NCI-H2196 treated with DMSO at 0.1 percent for 48 hours (cell line): ENCODE measurements around the gene ITGAL.
"Not testable (repeated sequence)": the region's sequence is repeated elsewhere in the genome, so short reads cannot be mapped to it uniquely, and the experiment has no call there.

ENCODE experiments used
- DNase-seq: peaks from one replicate; lab custom pipeline; 2025; ENCODE audit not compliant: unreplicated experiment; lab: John Stamatoyannopoulos, UW

ITGAL gene

DNA sequence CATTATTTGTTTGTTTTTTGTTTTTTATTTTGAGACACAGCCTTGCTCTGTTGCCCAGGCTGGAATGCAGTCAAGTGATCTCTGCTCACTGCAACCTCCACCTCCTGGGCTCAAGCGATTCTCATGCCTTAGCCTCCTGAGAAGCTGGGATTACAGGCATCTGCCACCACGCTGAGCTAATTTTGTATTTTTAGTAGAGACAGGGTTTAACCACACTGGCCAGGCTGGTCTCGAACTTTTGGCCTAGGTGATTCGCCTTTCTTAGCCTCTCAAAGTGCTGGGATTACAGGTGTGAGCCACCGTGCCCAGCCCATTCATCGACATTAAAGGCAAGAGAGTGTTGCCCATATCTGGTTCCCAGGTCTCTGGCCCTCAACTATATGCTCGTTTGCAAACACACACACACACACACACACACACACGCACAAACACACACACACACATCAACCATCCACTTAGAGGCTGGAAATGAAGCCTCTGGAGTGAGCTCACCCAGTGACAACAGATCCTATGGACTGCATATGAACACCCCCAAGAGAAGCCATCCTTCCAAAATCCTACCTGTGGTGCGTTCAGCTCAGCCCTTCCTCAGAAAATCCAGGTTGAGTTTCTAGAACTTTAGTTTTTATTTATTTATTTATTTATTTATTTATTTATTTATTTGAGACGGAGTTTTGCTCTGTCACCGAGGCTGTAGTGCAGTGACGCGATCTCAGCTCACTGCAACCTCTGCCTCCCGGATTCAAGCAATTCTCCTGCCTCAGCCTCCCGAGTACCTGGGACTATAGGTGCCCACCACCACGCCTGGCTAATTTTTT lies 14.6 kb upstream of the ITGAL start:
- no peak for DNase-seq

- no peak for DNase-seq
Measured at GRCh38 chr16:30458561-30459394, 13.8 kb upstream of the ITGAL start.

GRCh38 chr16:30459456-30459855 lies 13.1 kb upstream of the ITGAL start:
- no peak for DNase-seq

- not testable (repeated sequence) for DNase-seq
Measured at GRCh38 chr16:30461426-30461825, 11.1 kb upstream of the ITGAL start.

GRCh38 chr16:30464078-30464477 lies 8.5 kb upstream of the ITGAL start:
- no peak for DNase-seq

GRCh38 chr16:30470170-30470512 lies 2.4 kb upstream of the ITGAL start:
- no peak for DNase-seq

- no peak for DNase-seq
Measured at GRCh38 chr16:30470632-30470995, 1.9 kb upstream of the ITGAL start.

DNA sequence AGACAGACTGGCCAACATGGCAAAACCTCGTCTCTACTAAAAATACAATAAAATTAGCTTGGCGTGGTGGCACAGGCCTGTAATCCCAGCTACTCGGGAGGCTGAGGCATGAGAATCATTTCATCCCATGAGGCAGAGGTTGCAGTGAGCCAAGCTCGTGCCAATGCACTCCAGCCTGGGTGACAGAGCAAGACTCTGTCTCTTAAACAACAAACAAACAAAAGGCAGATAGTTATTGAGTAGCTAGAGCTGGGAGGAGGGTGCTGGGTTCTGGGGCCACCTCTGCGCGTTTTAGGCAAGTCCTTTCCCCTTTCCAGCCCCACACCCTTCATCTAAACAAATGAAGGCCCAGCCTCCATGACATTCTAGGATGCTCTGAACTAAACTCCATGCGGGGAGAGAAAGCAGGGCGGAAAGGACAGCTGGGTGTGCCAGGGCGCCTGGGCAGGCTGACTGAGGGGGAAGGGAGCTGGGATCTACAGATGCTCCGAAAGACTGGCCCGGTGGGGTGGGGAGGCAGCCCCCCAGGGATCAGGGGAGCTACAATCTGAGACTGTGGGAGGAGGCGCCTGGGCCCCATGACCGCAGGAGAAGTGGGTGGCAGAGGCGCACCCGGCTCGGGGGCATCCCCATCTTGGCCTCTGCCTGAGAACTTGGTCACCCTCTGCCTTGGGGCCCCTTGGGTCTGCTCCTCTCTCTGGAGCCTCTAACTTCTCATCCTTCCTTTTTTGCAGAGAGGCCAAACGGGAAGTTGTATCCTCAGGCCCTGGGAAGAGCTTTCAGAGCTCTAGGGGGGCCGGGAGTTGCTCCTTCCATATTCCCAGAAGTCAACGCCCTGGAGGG lies 910 bp downstream of the ITGAL start:
- no peak for DNase-seq

DNA sequence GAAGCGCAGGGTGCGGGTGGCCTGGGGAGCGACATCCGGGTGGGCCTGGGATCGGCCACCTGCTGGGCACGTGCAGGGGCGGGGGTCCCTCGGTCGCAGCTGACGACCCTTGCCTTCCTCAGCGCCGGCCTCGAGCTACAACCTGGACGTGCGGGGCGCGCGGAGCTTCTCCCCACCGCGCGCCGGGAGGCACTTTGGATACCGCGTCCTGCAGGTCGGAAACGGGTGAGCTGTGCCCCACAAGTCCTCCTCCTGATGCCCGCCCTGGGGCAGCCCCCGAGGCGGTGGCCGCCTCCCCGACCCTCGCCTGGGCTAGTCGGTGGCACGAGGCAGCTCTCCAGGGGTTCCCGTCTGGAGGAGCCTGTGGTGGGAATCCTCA lies 1.5 kb downstream of the ITGAL start:
- no peak for DNase-seq

GRCh38 chr16:30474684-30475083 lies 2.1 kb downstream of the ITGAL start:
- DNase-seq, result no peak

GRCh38 chr16:30476991-30477390 lies 4.4 kb downstream of the ITGAL start:
- DNase-seq, result no peak

DNA sequence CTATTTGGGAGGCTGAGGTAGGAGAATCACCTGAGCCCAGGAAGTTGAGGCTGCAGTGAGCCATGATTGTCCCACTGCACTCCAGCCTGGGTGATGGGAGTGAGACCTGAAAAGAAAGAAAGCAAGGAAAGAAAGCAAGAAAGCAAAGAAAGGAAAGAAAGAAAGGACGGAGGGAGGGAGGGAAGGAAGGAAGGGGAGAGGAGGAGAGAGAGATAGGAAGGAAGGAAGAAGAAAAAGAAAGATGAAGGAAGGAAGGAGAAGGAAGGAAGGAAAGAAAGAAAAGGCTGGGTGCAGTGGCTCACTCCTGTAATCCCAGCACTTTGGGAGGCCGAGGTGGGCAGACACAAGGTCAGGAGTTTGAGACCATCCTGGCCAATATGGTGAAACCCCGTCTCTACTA lies 5.2 kb downstream of the ITGAL start:
- not testable (repeated sequence) for DNase-seq

DNA sequence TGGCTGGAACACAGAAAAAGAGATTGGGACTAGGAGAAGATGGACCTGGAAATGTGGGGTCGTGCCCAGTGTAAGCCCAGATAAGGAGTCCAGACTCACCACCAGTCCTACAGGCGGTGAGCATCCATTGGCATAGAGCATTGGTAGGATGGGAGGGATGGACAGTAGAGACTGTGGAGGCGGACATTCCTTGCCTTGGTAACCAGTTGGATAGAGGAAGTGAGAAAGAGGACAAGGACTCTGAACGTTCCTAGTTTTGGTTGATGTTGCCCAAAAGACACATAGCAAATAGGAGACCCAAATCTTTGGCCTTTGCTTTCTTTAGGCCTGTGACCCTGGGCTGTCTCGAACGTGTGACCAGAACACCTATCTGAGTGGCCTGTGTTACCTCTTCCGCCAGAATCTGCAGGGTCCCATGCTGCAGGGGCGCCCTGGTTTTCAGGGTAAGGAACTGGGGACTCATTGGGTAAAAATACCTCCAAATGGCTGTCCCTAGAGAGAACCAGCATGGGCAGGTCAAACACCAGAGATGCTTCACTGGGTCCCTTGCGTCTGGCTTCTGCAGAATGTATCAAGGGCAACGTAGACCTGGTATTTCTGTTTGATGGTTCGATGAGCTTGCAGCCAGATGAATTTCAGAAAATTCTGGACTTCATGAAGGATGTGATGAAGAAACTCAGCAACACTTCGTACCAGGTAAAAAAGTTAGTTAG lies 6.4 kb downstream of the ITGAL start:
- DNase-seq, result no peak

DNA sequence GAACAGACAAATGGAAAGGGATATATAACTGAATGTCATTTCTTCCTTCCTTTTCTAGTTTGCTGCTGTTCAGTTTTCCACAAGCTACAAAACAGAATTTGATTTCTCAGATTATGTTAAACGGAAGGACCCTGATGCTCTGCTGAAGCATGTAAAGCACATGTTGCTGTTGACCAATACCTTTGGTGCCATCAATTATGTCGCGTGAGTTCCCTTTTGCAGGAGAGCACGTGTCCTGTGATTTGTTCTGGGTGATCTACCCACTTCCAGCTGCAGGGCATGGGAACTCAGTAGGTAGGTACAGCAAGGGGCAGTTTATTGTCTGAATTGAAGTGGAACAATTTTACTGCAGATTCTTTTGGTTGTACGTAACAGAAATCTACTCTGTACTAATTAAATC lies 8.8 kb downstream of the ITGAL start:
- DNase-seq, result no peak

DNA sequence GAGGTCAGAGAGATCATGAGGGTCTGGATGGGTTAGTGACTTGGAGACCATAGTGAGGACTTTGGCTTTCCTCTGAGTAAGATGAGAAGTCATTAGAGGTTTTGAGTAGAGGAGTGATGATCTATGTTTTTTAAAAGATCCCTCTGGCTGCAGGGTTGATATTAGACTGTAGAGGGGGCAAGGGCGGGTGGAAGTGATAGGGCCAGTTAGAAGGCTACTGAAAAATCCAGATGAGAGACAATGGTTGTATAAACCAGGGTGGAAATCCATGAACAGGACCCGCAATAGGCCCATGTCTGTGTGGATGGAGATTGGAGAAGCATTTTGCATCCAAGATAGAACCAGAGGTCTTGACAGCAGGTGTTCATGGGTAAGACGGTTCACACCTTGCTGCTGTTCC lies 9.8 kb downstream of the ITGAL start:
- DNase-seq, result no peak

DNA sequence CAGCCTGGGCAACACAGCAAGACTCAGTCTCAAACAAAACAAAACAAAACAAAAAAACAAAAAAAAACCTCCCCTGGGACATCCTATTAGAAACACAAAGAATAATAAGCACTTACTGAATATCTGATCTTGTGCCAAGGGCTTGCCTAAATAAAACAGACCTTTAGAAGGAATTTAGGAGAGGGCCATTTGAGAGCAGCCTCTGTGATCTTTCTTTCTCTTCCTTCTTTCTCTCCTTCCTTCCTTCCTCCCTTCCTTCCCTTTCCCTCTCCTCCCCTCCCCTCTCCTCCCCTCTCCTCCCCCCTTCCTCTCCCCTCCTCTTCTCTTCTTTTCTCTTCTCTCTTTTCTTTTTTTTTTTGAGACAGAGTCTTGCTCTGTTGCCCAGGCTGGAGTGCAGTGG lies 12.3 kb downstream of the ITGAL start:
- DNase-seq, result no peak

- DNase-seq, result no peak
Measured at GRCh38 chr16:30485818-30486436, 13.4 kb downstream of the ITGAL start.

DNA sequence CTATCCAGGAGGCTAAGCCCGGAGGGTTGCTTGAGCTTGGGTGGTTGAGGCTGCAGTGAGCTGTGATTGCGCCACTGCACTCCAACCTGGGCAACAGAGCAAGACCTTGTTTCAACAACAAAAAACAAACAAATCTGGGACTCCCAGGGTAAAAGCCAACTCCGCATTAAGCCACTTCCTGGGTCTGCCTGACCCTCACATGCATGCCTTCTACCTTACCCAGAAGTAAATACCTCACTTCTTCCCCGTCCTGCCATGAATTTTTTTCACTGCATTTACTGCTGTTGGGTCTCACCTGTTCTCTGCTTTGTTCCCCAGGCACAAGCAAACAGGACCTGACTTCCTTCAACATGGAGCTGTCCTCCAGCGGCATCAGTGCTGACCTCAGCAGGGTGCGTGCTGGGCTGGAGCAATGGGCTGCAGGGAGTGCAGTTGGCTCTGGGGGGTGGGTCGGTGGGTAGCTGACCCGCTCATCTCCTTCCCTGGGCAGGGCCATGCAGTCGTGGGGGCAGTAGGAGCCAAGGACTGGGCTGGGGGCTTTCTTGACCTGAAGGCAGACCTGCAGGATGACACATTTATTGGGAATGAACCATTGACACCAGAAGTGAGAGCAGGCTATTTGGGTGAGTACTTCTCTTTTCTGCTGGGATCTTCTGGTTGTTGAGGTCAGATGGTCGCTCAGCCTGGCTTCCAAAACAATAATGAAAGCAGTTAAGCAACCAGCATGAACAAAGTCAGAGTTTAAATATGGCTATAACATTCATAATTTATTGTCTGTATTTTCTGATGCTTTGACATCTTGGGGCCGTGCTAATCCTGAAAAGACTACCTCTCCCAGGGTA lies 16.4 kb downstream of the ITGAL start:
- no peak for DNase-seq

DNA sequence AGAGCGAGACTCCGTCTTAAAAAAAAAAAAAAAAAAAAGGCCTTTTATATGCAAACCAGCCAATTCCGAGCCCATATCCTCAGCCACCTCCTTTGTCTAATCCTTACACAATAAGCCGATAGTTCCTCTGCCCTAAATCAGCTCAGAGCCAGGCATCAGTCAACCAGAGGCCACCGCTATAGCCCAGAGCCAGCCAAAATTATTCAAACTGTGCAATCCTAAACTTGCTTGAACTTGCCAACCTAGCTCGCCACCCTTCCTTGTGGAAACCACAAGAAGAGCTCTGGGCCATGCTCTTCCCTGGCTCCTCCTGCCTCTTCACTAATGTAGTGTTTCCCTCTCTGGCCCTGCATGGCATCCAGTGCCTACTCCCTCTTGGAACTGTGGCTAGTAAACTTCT lies 17.7 kb downstream of the ITGAL start:
- no peak for DNase-seq

GRCh38 chr16:30491229-30491628 lies 18.7 kb downstream of the ITGAL start:
- no peak for DNase-seq
